HCT116 (cell line): Measurements from ENCODE around the gene MYZAP. TPM values are rescaled to one million over a fixed set of nuclear protein-coding genes. Genes with fewer than 3 reads are reported as not detected.

Source experiments
- ATAC-seq: fragments of 200-7000 bp; cut with Tn5 transposase; 2 replicates; pipeline ENCODE4 v1.9.1; 2020; ENCODE audit warnings: mild to moderate bottlenecking, moderate library complexity
- BruUV-seq: library from RNA; stranded (reverse); fragments of 400-500 nt; replicated peaks from 2 replicates; lab custom pipeline; 2021; lab: Mats Ljungman, UMichigan
- CTCF ChIA-PET: fragments of 300-600 bp; sonication (Branson Sonifier 250); formaldehyde crosslinking; loops from one replicate; lab custom pipeline; 2021; ENCODE audit warnings: antibody characterized with exemption; lab: Charles Lee
- POLR2A ChIA-PET: fragments of 300-600, 350-600 bp; sonication (Branson Sonifier 250); formaldehyde crosslinking; loops from one replicate; lab custom pipeline; 2021; ENCODE audit warnings: antibody characterized with exemption; lab: Charles Lee
- RAD21 ChIA-PET, 2 experiments: fragments of 300-600 bp; sonication (Branson Sonifier 250); formaldehyde crosslinking; loops; one replicate each; lab custom pipeline; 2023; ENCODE audit warnings: low total read pairs in 2 of 2; ENCODE audit not compliant: uncharacterized antibody in 2 of 2, unreplicated experiment in 2 of 2, low non-redundant PET in 1 of 2; lab: Charles Lee
- DNase-seq: peaks from one replicate; pipeline ENCODE4 v3.0.0-alpha.2; 2010; ENCODE audit warnings: low read depth, low spot score
- H2AFZ ChIP-seq: fragments of 200-600 bp; shearing (Covaris generic), sonication (generic); 2 replicates; pipeline ENCODE4 v1.6.1; 2017; ENCODE audit warnings: low read depth, mixed run types, mixed read lengths, antibody characterized with exemption, low read length; ENCODE audit not compliant: poor library complexity, severe bottlenecking
- H3K27ac ChIP-seq: 2 replicates; pipeline ENCODE4 v1.5.1; 2012; ENCODE audit warnings: low read depth, low read length
- H3K27me3 ChIP-seq: fragments of 200-600 bp; sonication (generic); 2 replicates; pipeline ENCODE4 v1.6.1; 2016; ENCODE audit warnings: mixed run types, low read length, mixed read lengths; ENCODE audit not compliant: insufficient read depth
- H3K36me3 ChIP-seq, 2 experiments: fragments of 200-500 bp in 1 of 2; fragments of 200-600 bp in 1 of 2; sonication (Bioruptor generic) in 1 of 2; sonication (generic) in 1 of 2; 2 replicates each; pipeline versions ENCODE4 v1.5.1 to v1.6.1; 2014 to 2016; ENCODE audit warnings: low read length in 2 of 2, inconsistent platforms in 1 of 2, mixed read lengths in 1 of 2, mixed run types in 1 of 2; ENCODE audit not compliant: insufficient read depth in 2 of 2, control insufficient read depth in 1 of 2
- H3K4me1 ChIP-seq, 2 experiments: fragments of 200-600 bp in 1 of 2; sonication (generic) in 1 of 2; 2 replicates each; pipeline versions ENCODE4 v1.5.1 to v1.6.1; 2012 to 2017; ENCODE audit warnings: low read length in 2 of 2, inconsistent platforms in 1 of 2, mild to moderate bottlenecking in 1 of 2, mixed read lengths in 1 of 2, mixed run types in 1 of 2, moderate library complexity in 1 of 2; ENCODE audit not compliant: insufficient read depth in 2 of 2, control insufficient read depth in 1 of 2
- H3K4me2 ChIP-seq: fragments of 200-600 bp; sonication (generic); 2 replicates; pipeline ENCODE4 v1.6.1; 2017; ENCODE audit warnings: mixed run types, low read length, mixed read lengths
- H3K4me3 ChIP-seq, 2 experiments: fragments of 200-600 bp in 1 of 2; sonication (generic) in 1 of 2; replicated peaks in 1 of 2; 2 replicates each; pipeline ENCODE4 v1.5.1; 2011 to 2016; ENCODE audit warnings: low read length in 2 of 2, control low read depth in 1 of 2, low read depth in 1 of 2, mild to moderate bottlenecking in 1 of 2, mixed read lengths in 1 of 2, mixed run types in 1 of 2
- H3K79me2 ChIP-seq: fragments of 200-600 bp; sonication (generic); 2 replicates; pipeline ENCODE4 v1.6.1; 2017; ENCODE audit warnings: mild to moderate bottlenecking, mixed run types, low read length, moderate library complexity, mixed read lengths; ENCODE audit not compliant: insufficient read depth
- H3K9ac ChIP-seq: fragments of 200-600 bp; sonication (generic); 2 replicates; pipeline ENCODE4 v1.6.1; 2016; ENCODE audit warnings: low read length, mixed read lengths
- H3K9me2 ChIP-seq: fragments of 200-600 bp; sonication (generic), shearing (Covaris generic); 2 replicates; pipeline ENCODE4 v1.6.1; 2017; ENCODE audit warnings: mixed run types, mild to moderate bottlenecking, moderate library complexity; ENCODE audit not compliant: insufficient read depth
- H3K9me3 ChIP-seq, 2 experiments: fragments of 200-500 bp in 1 of 2; fragments of 200-600 bp in 1 of 2; sonication (Bioruptor generic) in 1 of 2; sonication (generic) in 1 of 2; 2 replicates each; pipeline ENCODE4 v1.6.1; 2014 to 2017; ENCODE audit warnings: low read length in 2 of 2, mixed read lengths in 2 of 2, inconsistent platforms in 1 of 2, low read depth in 1 of 2, mild to moderate bottlenecking in 1 of 2, mixed run types in 1 of 2, moderate library complexity in 1 of 2; ENCODE audit not compliant: control insufficient read depth in 1 of 2, insufficient read depth in 1 of 2
- H4K20me1 ChIP-seq: fragments of 200-600 bp; sonication (generic), shearing (Covaris generic); 2 replicates; pipeline ENCODE4 v1.6.1; 2017; ENCODE audit warnings: mixed run types, mild to moderate bottlenecking, moderate library complexity; ENCODE audit not compliant: insufficient read depth
- CBX3 ChIP-seq: IDR thresholded peaks from 2 replicates; pipeline ENCODE4 v1.6.1; 2012; ENCODE audit warnings: low read depth
- CTCF ChIP-seq, 3 experiments: fragments of 200-600 bp in 1 of 3; sonication (generic) in 1 of 3; IDR thresholded peaks in 2 of 3; conservative IDR thresholded peaks in 1 of 3; 2 replicates each; pipeline ENCODE4 v1.5.1; 2012 to 2017; ENCODE audit warnings: low read depth in 2 of 3, low read length in 2 of 3, antibody characterized with exemption in 1 of 3, borderline replicate concordance in 1 of 3, control low read depth in 1 of 3, mild to moderate bottlenecking in 1 of 3, mixed read lengths in 1 of 3, mixed run types in 1 of 3, moderate library complexity in 1 of 3; ENCODE audit not compliant: insufficient read depth in 1 of 3
- MAX ChIP-seq: IDR thresholded peaks from 2 replicates; pipeline ENCODE4 v1.6.1; 2012
- POLR2AphosphoS5 ChIP-seq: IDR thresholded peaks from 2 replicates; pipeline ENCODE4 v1.6.1; 2011; ENCODE audit warnings: mild to moderate bottlenecking, low read depth, low read length, moderate library complexity
- RAD21 ChIP-seq: IDR thresholded peaks from 2 replicates; pipeline ENCODE4 v1.6.1; 2012; ENCODE audit warnings: low read depth, mild to moderate bottlenecking
- SP1 ChIP-seq: IDR thresholded peaks from 2 replicates; pipeline ENCODE4 v1.6.1; 2012; ENCODE audit warnings: low read depth
- ZFX ChIP-seq: fragments of 450-650 bp; IDR thresholded peaks from 2 replicates; pipeline ENCODE4 v1.6.1; 2017
- intact Hi-C: fragments of 100-400 bp; cut with micrococcal nuclease; formaldehyde crosslinking; loops from 2 replicates; pipeline ENCODE4 v1.10.0; 2022
- total RNA-seq: library from RNA; stranded (reverse); gene quantifications from one replicate; pipeline ENCODE4 v1.2.1, GENCODE V29; 2021; ENCODE audit not compliant: unreplicated experiment

Gene MYZAP
- total RNA-seq, 1 experiment from 2014 or later = 5.8 TPM

- H2AFZ ChIP-seq = no peak overlapping the region
- H3K79me2 ChIP-seq = no peaks in the 10 kb centered on the region
- H3K36me3 ChIP-seq = peaks cover 0 to 2% of the 10 kb centered on the region in 2 experiments; a peak in 1 of 4 replicates
- ChIA-PET RAD21 (no interaction called here), POLR2A (no interaction called here), CTCF (interaction anchor here (0.5 to 1.9 kb wide), 6 partner anchors 16 to 219 kb away, joined by 3 to 8 read pairs (median 3); no protein-coding TSS in a partner anchor)
- ATAC-seq = peak; percentile 84
- no peak overlapping the region for H3K4me2 ChIP-seq
- no peaks in the 10 kb centered on the region for H3K4me1 ChIP-seq
- no peaks in the 10 kb centered on the region for H3K27me3 ChIP-seq
- BruUV-seq = no TSS peak
- H3K9me3 ChIP-seq = no peaks in the 10 kb centered on the region
- H3K9me2 ChIP-seq = no peaks in the 10 kb centered on the region
- no peaks in the 10 kb centered on the region for H4K20me1 ChIP-seq
- TF ChIP-seq CBX3 (no peak), CTCF (IDR thresholded peaks at IDR 0.05 in 2 of 3, conservative IDR thresholded peaks at IDR 0.05 in 1 of 3; ENCODE audit: borderline replicate concordance in 1 of 3, insufficient read depth in 1 of 3, low read depth in 2 of 3, low read length in 2 of 3) (peak; percentile 18 to 58 (median 47); a peak in 4 of 6 replicates), RAD21 (peak; percentile 43; the same call in 1 of the 2 replicates)
- no peak for DNase-seq
- H3K27ac ChIP-seq = no peak overlapping the region
- intact Hi-C loops = loop anchor here (1.0 to 10.0 kb wide), 2 partner anchors 434 to 541 kb away; no protein-coding TSS in a partner anchor
- H3K4me3 ChIP-seq = no peak overlapping the region
- H3K9ac ChIP-seq = no peak overlapping the region
Observed at GRCh38 chr15:57640930-57641682, 49.4 kb downstream of the MYZAP start.

GRCh38 chr15:57643826-57644225 is 52.1 kb downstream of the MYZAP start:
- H3K9me3 ChIP-seq = no peaks in the 10 kb centered on the region
- POLR2A ChIA-PET = no interaction called here
- no peaks in the 10 kb centered on the region for H3K79me2 ChIP-seq
- no TSS peak for BruUV-seq
- intact Hi-C loops = loop anchor here (10.0 kb wide), 1 partner anchor 431 kb away; no protein-coding TSS in a partner anchor
- H3K4me3 ChIP-seq = no peak overlapping the region
- no peak overlapping the region for H2AFZ ChIP-seq
- no peak overlapping the region for H3K27ac ChIP-seq
- no peak for ATAC-seq
- H3K36me3 ChIP-seq = no peaks in the 10 kb centered on the region; a peak in 1 of 4 replicates
- H3K4me2 ChIP-seq = no peak overlapping the region
- RAD21 ChIA-PET = no interaction called here
- H3K27me3 ChIP-seq = no peaks in the 10 kb centered on the region
- TF ChIP-seq SP1 = no peak
- no peak for TF ChIP-seq MAX
- no peak for TF ChIP-seq ZFX
- TF ChIP-seq POLR2AphosphoS5 = no peak
- H3K4me1 ChIP-seq = peaks cover 0 to 3% of the 10 kb centered on the region in 2 experiments; a peak in 1 of 4 replicates
- no peaks in the 10 kb centered on the region for H3K9me2 ChIP-seq
- DNase-seq = no peak
- H4K20me1 ChIP-seq = no peaks in the 10 kb centered on the region
- CTCF ChIA-PET = interaction anchor here (0.6 kb wide), 1 partner anchor 102 kb away, joined by 3 read pairs; no protein-coding TSS in a partner anchor
- no peak overlapping the region for H3K9ac ChIP-seq
